Stimulated activated CD4-positive, alpha-beta T cell treated with anti-CD3 and anti-CD28 coated beads, Interleukin-2, amount 100 ng/mL, for 4 hours (primary cell): Measurements from ENCODE around the gene PDE9A.
"Not testable (repeated sequence)": the region's sequence is repeated elsewhere in the genome, so short reads cannot be mapped to it uniquely, and the experiment has no call there.

ENCODE experiments used
- DNase-seq: peaks from one replicate; pipeline ENCODE4 v3.0.0-alpha.2; 2020; ENCODE audit warnings: low read depth

The PDE9A gene

DNA sequence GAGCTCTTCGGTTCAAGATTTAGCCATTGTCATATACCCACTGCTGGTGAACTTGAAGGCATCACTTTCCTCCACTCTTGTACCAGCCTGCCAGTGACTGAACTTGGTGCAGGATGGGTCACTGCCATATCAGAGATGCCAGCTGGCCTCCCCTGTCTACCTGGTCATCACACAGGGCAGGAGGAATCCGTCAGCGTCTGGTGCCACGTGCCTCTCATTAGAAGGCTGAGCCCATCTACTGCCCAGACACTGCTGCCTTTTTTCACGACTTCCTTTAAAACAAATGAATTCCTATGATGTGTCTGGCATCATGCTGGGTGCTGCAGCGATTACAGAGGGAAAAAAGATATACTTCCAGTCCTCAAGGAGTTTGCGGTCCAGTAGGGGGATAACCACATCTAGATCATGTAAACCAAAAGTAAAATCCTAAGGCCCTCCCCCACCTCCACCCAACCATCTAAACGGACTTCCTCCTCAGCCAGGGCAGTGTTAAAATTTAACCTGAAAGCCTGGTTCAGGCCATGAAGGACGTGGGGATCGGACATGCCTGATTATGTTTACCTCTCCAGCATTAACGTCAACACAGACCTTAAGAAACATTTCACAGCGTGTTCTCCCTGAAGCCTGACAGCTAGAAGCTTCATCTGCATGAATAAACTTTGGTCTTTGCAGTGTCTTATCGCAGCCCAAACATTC, 29.2 kb upstream of the PDE9A start:
- no peak for DNase-seq

DNA sequence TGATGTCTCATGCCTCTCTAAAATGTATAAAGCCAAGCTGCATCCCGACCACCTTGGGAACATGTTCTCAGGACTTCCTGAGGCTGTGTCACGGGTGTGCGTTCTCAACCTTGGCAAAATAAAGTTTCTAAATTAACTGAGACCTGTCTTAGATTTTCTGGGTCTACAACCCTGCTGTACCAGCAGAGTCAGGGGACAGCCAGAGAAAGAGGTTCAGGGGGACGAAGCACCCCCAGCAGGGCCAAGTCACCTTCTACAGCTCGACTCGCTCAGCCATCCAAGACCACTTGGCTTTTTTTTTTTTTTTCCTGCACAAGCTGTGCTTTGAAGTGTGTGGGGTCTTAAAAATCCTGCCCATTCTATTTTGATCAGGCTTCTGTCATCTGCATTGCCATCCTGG, 28.5 kb upstream of the PDE9A start:
- no peak for DNase-seq

DNA sequence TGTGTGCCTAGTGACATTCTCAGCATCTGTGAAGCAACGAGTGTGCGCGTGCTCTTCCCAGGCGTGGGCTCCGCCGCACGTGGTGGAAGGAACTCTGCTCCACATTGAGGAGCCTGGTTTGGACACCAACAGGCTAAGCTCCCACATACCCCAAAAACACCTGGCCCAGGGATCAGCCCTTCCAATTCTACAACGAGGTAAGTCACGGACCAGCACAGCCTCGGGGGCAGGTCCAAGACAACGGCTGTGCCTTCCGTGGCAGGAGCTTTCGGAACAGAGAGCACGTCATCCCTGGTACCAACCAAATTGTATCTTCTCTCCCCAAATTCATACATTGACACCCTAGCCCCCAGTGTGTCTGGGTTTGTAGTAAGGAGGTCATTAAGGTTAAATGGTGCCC, 27.2 kb upstream of the PDE9A start:
- DNase-seq, result no peak

DNA sequence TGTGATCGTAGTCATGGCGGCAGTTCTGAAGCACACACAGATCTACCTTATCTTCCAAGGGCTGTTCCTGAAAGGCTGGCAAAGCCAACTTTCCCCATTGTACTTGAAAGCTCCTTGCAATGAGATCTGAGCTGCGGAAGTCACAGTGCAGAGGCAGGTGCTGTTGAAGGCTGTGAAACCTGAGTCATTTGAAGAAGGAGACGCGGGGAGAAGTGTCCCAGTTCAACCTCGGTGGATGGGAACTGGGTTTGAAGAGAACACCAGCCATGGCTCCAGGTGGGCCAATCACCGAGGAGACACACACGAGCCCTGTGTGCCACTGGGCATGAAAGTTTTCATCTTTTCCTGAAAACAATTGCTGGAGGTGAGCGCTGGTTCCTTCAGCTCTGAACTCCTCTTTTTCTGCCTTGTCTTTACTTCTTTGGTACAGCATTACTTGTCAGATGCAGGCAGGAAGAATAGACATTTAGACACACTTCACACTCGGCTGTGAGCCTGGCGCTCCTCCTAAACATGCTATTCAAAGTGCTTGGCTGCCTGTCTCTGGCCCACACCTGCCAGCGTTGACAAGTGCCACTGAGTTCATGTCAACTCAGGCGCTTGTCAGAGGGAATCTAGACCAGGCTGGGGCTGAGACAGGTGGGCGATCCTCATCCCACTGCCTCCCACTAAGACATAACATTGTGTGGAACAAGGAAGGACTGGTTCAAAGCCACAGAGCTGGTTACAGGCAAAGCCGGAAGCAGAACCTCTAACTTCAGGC, 25.7 kb upstream of the PDE9A start:
- DNase-seq, result no peak

DNA sequence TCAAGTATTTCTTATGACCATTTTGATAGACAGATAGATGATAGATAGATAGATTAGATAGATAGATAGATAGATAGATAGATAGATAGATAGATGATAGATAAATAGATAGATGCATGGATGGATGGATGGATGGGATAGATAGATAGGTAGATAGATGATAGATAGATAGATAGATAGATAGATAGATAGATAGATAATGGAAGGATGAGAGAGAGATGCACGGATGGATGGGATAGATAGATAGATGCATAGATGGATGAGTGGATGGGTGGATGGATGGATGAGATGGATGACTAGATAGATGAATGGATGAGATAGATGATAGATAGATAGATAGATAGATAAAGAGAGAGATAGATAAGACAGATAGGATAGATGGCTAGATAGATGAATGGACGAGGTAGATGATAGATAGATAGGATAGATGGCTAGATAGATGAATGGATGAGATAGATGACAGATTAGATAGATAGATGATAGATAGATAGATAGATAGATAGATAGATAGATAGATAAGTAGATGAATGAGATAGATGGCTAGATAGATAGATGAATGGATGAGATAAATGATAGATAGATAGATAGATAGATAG, 24.9 kb upstream of the PDE9A start:
- not testable (repeated sequence) for DNase-seq

DNA sequence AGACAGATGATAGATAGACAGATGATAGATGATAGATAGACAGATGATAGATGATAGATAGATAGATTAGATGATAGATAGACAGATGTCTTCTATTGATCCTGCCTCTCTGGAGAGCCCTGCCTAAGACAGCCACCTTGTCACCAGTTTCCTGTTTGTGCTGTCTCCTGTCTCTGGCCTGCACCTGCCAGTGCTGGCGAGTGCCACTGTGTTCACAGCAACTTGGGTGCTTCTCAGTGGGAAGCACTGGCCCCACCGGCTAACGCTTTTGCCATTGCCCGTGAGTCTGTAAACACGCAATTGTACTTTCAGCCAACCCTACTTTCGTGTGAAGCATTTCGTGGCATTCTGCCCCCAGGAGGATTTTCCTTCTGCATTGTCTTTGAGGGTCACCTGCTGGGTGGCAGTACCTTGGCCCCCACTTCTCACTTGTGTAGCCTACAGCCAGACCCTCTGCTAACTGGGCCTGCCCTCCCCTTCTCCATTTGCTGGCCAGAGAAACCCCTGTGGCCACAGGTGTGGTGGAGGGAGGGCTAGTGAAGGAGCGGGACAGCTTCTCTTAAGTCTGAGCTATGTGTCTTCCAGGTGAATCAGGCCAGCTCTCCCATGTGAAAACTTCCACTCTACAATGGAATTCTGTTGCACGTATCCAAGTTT, 23.4 kb upstream of the PDE9A start:
- DNase-seq, result no peak

DNA sequence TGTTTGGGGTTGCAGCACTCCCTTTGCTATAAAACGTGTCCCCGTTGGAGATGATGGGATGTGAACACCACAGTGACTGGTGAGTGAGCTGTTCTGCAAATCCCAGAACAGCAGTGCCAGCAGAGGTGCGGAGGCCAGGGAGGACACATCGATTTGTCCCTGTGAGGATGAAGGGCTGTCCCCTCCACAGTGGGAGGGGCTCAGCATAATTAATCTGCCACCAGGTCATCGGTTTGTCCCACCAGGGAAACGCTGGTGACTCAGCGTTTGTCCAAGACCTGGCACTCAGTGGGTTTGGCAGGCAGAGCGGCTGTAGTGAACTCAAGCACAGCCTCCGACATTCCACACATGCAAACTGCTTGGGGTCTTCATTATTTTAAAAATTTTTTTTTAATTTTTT, 22.8 kb upstream of the PDE9A start:
- no peak for DNase-seq

DNA sequence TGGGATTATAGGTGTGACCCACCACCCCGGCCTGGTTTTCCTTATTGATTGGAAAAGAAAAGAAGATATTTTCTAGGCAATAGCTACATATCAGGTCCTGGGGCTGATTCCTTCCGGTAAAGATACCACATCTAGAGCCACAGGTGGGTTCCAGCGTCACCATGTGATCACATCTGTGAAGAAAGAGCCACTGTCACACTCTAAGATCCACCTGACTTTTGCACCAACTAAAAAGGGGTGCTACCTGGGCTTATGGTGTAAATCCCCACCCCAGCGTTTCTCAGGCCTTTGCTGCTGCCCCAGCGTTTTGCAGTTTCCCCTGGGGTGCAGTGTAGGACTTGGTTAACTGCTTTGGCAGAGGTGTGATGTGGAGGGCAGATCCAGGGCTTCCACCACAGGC, 22.3 kb upstream of the PDE9A start:
- DNase-seq, result no peak

DNA sequence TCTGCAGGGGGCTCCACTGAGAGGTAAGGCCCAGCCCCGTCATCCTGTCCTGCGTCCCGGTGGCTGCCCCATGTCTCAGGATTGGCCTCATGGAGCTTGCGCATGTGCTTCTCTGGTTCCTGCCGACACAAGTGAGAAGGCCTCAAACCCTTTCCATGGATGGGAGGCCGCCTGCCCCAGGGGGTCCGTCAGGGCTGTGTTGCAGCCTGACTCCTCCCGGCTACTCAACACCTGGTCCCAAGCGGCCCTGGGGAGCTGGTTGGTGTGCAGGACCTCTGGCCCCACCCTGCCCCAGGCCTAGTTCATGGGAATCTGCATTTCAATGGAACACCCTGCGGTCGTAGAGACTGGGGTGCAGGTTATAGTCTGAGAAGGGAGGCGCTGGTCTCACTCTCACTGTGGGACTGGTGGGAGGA, 21.1 kb upstream of the PDE9A start:
- DNase-seq, result no peak

DNA sequence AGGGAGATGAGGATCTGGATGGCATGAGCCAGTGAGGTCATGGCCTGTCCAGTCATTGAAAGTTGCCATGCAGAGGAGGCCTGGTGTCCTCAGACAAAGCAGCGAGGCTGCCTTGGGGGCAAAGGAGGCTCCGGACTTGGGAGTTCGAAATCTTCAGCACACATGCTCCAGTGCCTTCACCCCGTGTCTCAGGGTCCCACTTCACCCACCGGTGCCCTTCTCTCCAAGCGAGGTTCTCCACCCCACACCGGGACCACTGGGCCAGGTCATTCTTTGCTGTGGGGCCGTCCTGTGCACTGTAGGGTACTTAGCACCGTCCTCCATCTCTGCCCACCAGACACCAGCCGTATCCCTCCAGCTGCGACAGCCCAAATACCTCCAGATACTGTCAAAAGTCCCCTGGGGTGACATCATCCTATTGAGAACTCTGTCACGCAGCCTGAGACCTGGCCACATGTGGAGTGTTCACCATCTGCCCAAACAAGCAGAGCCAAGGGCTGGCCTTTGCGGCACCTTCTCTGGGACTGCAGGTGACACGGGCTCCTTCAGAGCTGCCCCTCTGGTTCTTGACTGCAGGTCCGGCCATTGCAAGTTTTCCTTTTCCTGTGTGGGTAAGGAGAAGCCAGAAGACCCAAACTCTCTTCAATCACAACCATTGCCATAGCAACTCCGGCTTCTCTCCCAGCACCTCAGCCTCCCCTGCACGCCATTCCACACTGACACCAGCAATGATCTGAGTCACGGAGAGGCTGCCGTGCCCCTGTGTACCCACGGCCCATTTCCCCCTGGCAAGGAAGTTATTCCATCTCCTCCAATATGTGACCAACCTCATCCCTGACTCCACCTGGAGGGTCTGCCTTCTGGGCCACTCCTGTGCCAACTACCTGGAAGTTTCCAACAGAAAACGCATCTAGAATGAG, 20.4 kb upstream of the PDE9A start:
- no peak for DNase-seq

DNA sequence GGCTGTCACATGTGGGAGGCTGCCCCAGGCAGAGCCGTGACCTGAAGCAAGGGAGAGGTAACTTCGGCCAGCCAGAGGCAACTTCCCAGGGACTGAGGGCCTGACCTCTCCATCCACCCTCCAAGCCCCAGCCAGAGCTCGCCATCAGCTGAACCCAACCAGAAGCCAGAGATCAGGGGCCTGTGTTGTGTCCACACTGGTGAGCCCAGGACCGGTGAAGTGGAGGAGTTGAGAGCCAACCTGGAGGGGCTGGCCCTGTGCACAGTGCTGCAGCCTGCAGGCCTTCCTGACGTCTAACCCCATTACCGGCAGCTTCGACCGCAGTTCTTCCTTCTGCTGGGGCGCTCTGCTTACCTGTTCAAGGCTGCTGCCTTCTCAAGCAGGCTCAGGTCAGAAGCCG, 19.6 kb upstream of the PDE9A start:
- DNase-seq, result no peak

DNA sequence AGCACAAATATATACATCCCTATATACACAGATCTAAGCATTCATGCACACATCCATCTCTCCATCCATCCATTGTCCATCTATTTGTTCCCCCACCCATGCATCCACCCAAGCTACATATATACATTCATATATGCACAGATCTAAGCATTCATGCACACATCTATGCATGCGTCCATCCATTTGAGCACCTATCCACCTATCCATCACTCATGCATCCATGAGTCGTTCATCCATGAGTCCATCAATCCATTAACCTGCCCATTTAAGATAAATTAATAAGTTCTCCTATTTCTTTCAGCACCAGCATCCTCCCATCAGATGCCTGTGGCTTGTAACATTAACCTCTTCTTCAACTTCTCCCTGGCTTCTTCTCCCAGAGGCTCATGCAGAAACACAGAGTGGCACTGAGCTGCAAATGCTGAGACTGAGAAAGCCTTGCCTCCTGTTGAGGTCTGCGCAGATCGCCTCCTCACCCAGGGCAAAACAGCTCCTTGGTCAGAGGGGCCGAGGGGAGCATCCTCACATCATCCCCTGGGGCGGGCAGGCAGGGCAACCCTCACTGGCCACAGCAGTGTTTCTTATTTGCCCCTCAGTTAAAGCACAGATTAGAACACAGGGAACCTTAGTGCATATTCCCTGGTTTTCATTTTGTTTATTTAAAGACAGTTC, 17.4 kb upstream of the PDE9A start:
- DNase-seq, result no peak

DNA sequence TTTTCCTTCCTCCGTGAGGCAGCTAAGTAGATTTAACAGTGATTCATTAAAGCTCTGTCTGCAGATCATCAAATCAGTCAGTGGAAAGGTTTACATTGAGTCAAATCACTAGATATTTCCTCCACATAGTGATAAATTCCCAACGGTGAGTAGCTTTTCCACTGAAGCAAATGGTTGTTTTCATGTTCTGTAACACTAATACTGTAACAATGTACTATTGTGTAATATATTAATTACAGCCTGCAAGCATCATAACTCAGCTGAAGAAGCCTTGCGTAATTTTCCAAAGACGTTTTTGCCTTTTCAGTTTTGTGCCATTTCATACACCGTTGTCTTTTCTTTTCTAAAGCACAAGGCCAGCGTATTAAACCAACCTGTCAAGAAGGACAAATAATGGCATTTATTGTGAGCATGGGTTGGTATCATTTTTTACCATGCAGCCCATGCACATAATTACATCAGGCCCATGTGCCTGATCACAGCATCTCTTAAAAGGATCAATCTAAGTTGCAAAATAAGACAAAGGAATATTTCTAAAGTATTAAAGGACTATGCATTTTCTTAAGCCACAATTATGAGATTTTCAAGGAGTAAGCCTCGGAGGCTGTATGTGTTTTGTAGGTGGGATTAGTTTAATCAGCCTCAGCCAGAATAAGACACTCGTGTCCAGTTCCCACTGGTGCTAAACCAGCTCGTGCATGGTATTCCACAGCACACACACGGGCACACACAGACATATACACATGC, 16.7 kb upstream of the PDE9A start:
- DNase-seq, result no peak

DNA sequence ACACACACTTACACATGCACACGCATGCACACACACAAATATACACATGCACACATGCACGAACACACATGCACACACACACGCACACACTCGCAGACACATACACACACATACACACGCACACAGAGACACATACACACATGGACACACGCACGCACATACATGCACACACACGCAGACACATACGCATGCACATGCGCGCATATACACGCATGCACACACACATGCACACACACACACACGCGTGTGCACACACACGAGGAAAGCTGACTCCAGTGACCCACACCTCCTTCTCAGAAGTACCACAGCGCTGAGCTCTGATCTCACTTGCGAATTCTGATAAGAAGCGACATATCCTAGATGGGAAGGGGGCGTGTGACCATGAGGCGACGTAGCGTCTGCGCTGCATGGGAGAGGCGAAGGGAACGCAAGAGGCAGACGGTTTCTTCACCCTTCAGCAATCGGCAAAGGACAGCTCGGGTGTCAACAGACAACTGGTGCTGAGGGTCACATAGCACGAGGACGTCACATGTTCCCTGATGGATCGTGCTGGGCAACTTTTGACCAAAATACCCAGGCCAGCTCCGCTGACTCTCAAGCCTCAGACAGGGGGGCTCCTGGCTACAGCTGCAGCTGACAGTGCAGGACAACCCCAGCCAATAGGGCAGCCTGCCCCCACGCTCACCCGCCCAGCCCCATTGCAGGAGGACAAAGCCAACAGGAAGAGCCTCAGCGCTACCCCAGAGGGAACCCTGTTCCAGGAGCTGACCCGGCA, 16.0 kb upstream of the PDE9A start:
- DNase-seq, result no peak

DNA sequence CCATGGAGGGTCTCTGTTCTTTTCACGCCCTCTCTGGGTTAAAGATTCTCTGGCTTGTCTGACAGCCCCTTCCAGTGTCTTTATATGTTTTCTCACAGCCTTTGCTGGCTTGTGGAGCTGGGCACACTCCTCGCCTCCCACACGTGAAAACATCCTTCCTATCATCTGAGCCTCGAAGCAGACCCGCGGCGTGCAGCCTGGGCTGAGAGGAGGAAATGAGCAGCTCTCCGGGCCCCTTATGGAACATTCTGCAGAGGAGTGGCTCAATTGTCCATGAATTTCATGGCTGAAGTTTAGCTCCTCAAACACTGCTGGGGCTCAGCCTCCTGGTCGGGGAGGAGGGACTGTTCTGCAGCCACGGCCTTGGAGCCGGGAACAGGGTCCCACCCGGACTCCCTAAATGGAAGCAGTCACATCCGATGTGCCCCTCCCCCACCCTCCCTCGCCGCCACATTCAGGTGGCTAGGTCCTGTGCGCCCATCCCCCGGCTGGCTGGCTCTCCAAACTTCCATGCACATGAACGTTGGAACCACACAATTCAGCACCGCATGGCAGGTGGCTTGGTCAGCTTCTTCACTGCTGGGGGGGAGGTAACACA, 15.1 kb upstream of the PDE9A start:
- no peak for DNase-seq

DNA sequence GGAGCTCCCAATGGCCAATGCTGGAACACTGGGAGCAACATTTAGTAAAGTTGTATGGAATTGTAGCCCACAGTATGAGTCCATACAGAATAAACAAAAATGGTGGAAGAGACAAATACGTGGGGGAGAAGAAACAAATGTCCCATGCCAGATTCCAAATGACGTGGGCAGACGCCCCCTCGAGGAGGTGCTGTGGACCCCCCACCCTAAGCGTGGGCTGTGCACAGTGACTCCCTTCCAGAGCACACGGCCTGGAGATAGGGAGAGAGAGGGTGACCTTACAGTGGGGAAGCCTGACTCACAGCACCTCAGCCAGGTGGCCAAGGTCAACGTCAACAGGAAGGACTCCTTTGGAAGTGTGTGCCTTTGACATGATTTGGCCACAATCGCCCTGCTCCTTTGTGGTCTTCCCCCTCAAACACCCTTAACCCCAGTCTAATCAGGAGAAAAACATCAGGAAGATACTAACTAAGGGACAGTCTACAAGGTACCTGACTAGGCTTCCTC, 13.7 kb upstream of the PDE9A start:
- no peak for DNase-seq

DNA sequence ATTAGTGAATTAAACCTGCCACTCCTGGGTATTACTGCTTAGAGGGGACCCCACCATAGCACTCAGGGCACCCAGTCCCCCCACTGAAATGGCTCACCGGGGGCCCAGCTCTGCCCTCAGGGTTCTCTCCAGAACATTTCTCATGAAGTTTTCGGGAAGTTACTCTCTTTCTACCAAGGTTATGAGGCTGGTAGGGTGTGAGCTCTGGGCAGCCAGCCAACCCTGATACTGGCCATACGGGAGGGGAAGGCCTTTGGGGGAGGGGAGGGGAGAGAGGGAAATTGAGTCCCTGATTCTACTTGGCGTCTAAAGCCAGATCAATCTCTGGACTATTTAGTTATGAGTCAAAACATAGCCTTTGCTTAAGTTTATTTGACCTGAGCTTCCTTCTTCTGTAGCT, 12.9 kb upstream of the PDE9A start:
- DNase-seq, result no peak

DNA sequence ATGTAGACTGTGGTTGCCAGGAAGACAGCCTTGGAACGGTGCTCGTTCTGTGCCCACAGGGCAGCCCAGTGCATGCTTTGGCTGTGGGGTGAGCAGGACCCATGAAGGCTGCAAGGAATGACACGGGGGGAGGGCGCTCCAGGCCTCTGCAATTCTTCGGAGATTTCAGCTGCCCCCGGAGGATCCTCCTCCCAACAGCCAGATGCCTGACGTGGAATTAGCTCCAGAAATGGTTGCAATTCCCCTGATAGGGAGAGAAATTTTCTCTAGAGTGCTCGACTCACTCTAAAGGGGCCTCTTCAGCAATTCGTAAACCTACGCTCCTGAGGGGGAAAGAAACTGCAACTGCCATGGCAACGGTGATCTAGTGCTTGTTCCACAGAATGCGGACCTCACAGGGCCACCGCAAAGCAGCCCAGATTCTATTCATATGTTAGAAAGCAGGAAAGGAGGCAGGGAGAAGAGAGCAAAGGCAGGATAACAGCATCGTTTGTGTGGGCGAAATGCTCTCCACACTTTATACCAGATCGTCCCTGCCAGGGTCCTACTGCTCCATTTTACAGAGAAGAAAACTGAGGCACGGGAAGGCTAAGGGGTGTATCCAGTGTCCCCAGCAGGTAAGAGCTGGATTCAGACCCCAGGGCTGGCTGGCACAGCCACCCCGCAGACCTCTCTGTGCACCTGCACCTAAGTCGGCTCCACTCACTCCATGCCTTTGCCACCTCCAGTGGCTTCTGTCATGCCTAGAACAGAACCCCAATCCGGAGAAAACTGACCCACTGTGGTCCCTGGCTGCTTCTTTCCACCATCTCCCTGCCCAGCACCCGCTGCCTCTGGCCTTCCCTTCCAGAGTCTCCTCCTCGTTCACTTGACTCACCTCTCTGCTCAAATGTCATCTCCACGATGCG, 11.9 kb upstream of the PDE9A start:
- no peak for DNase-seq
